GM21447 (cell line): ENCODE results near the gene KAT7.

Experiments
- ATAC-seq: cut with Tn5 transposase; IDR thresholded peaks from one replicate; pipeline ENCODE4 v1.9.1; 2021; ENCODE audit not compliant: unreplicated experiment

KAT7 gene

GRCh38 chr17:49839455-49839854, 51.0 kb downstream of the KAT7 start:
- ATAC-seq = no peak

- ATAC-seq = no peak
Measured at GRCh38 chr17:49841548-49841947, 53.1 kb downstream of the KAT7 start.

- no peak for ATAC-seq
Measured at GRCh38 chr17:49842371-49842770, 53.9 kb downstream of the KAT7 start.

GRCh38 chr17:49842846-49843245, 54.4 kb downstream of the KAT7 start:
- ATAC-seq = no peak

- ATAC-seq = no peak
Measured at GRCh38 chr17:49843774-49844350, 55.4 kb downstream of the KAT7 start.

- ATAC-seq = no peak
Measured at GRCh38 chr17:49845321-49845720, 56.8 kb downstream of the KAT7 start.

GRCh38 chr17:49846938-49847712, 58.6 kb downstream of the KAT7 start:
- ATAC-seq = no peak

- no peak for ATAC-seq
Measured at GRCh38 chr17:49848019-49848473, 59.6 kb downstream of the KAT7 start, which contains the start of gene TAC4. TAC4 (minus strand) TSS chr17:49848069; CDS start chr17:49848017, 52 bp downstream.

- ATAC-seq = no peak
Measured at GRCh38 chr17:49848739-49849138, 60.3 kb downstream of the KAT7 start.

- no peak for ATAC-seq
Measured at GRCh38 chr17:49850218-49850610, 61.7 kb downstream of the KAT7 start.

GRCh38 chr17:49850772-49851386, 62.4 kb downstream of the KAT7 start:
- no peak for ATAC-seq

GRCh38 chr17:49851387-49852291, 63.2 kb downstream of the KAT7 start:
- no peak for ATAC-seq

GRCh38 chr17:49853470-49854015, 65.1 kb downstream of the KAT7 start:
- ATAC-seq = no peak

GRCh38 chr17:49854126-49854525, 65.6 kb downstream of the KAT7 start:
- ATAC-seq = no peak

- ATAC-seq = no peak
Measured at GRCh38 chr17:49858796-49859195, 70.3 kb downstream of the KAT7 start.

- no peak for ATAC-seq
Measured at GRCh38 chr17:49859991-49860953, 71.8 kb downstream of the KAT7 start.

GRCh38 chr17:49861150-49861884, 72.8 kb downstream of the KAT7 start:
- no peak for ATAC-seq

GRCh38 chr17:49862781-49863331, 74.4 kb downstream of the KAT7 start:
- ATAC-seq = no peak

- no peak for ATAC-seq
Measured at GRCh38 chr17:49866019-49866380, 77.5 kb downstream of the KAT7 start.
